GM18519 (cell line): ENCODE measurements around the gene CLIC5.

Source experiments
- ATAC-seq: cut with Tn5 transposase; IDR thresholded peaks from one replicate; pipeline ENCODE4 v1.9.1; 2021; ENCODE audit warnings: mild to moderate bottlenecking, moderate library complexity; ENCODE audit not compliant: unreplicated experiment, low FRiP score

Gene CLIC5

DNA sequence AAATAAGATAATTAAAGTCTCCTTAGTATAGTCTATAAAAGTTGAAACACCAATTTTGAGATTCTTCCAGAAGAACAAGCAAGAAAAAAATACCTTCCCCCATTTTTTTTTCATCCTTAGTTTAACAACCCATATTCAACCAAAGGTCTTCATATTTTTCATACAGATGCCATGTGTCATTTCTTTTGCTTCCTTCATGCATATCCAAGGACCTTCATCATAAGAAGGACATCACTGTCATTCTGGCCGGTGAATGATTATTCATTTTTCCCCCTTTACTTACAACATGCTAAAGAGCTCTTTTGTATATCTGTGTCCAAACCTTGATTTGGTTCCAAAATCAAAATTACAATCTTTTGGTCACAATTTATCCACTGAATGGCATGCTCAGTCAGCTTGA is 21.3 kb upstream of the CLIC5 start:
- no peak for ATAC-seq

DNA sequence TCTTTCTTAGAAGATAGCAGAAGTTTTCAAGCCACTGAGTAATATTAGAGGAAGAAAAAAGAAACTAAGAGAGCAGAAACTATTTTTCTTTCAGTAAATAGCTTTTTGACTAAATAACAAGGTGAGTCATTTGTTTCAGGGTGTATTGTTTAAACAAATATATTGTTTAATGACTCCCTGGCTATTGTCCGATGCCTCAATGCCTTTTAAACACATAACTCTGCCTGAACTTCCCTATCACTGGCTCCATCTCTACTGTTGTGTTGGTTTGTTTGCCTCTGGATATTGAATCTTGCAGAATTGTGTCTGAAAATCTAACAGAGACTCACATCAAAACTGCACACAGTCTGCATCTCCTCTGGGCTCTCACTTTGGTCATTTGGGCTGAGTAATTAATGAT is 19.6 kb upstream of the CLIC5 start:
- ATAC-seq, result no peak

DNA sequence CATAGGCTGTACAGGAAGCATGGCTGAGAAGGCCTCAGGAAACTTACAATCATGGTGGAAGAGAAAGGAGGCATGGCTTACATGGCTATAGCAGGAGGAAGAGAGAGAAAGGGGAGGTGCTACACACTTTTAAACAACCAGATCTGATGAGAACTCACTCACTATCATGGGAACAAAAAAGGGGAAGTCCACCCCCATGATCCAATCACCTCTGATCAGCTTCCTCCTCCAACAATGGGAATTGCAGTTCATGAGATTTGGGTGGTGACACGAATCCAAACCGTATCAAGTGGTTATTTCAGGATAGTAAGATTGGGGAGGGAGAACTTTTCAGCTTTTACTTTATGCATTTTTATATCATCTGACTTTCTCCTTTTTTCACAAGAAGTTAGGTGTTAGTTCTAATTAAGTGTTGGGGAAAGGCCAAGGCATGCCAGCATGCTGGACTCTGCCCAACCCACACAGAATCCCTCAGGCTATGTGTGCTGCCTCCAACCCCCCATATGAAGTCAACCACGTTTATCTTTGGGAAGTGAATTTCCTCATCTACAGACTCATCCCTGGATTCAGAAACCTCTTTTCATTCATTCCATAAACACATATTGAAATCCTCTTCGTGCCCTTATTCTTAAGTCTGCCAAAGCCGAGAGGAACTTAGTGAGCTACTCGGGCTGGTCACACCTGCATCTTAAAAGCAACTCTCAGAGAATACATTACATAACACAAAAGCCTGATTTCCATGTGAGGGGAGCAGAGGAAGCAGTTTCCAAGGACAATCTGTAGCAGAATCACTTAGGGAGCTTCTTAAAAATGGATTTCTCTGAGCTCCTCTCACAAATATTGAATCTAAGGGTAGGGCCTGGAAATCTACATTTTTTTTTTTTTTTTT is 16.7 kb upstream of the CLIC5 start:
- no peak for ATAC-seq

DNA sequence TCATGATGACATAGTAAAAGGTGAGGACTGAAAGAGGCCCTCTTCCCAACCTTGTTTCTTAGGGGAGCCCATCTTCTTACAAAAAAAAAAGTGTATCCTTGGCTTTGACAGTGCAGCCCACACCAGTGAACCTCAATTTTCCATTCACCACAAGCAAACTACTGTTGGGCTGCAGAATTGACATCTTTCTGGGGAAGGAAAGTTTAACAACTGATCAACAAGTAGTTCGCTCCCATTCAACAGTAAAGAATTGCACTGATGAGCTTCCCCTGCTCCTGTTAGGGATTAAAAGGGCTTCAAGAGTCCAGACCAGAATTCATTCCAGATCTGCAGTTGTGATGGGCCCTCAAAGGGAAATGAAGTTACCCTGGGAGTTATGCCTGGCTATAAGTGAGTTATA is 13.9 kb upstream of the CLIC5 start:
- no peak for ATAC-seq

DNA sequence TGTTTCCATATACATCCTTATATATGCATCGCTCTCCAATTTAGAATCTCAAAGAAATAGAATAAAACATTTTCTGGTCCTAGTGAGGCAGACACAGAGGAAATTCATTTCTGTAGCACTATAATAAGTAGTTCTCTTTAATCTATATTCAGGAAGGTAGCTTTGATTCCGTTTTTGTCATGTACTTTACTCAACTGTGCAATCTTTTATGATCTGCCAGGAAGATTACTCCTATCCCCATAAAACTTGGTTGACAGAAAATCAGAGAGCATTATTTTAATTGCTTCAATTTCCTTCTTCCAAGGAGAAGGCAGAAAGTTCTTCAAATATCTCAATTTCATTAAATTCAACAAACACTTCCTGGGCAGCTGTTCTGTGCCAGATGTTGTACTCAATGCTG is 10.6 kb upstream of the CLIC5 start:
- ATAC-seq, result no peak

DNA sequence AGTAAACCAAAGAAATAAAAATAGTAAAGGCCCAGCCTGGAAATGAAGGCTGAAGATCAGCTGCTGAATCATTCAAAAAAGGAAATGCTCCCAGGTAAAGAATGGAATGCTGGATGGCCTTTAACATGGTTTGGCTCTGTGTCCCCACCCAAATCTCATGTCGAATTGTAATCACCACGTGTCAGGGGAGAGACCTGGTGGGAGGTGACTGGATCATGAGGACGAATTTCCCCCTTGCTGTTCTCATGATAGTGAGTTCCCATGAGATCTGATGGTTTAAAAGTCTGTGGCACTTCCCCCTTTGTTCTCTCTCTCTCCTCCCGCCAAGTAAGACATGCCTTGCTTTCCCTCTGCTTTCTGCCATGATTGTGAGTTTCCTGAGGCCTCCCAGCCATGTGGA is 9.9 kb upstream of the CLIC5 start:
- ATAC-seq, result no peak

DNA sequence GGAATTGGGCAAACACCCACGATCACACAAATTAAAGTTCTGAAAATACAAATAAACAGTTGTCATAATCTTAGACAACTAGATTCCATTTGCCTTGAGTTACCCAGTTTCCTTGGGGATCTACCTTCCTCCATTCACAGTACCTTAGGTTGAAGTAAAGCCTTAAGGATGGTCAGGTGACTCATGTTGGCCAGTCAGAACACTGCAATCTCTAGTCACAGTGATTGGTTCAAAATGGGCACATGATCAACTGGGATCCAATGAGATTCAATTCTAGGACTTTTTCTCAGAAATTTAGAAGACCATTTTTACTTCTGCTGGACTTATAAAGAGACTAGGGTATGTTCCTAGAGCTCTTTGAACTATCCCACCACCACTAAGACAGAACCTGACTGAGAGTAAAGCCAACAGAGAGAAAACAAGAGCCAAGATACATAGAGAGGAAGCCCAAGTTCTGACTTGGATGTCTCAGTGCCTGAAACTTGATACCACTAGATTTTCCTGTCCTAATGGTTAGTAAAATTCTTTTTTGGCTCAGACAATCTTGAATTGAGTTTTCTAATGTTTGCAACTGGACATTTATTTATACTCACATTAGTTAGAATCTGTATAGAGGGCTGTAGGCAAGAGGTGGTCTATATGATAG is 8.6 kb upstream of the CLIC5 start:
- ATAC-seq, result no peak

DNA sequence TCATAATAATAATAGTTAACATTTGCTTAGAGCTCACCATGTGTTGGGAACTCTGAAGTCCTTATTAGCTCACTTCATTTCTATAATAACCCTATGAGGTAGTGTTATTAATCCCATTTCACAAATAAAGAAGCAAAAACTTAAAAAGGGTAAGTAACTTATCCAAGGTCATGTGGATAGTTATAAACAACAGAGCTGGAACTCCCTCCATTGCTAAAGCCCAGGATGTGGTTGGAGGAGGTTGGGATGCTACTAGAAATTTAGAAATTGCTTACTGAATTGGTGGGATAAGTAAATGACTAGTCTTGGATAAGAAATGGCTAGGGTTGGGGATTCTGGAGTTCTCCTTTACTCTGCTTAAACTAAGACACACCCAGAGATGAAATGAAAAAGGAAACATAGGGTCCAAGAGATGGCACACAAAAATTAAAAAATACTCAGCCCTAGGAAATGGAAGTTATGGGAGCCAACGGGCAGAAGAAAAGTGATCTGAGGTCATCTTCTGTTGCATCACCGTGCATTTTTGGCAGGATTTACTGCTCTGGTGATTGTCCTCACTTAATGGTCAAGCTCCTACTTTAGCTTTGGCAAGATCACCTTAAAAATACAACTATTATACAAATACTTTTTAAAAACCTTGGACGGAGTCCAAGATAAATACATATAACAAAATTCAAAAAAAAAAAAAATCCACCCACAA is 7.7 kb upstream of the CLIC5 start:
- ATAC-seq, result no peak

DNA sequence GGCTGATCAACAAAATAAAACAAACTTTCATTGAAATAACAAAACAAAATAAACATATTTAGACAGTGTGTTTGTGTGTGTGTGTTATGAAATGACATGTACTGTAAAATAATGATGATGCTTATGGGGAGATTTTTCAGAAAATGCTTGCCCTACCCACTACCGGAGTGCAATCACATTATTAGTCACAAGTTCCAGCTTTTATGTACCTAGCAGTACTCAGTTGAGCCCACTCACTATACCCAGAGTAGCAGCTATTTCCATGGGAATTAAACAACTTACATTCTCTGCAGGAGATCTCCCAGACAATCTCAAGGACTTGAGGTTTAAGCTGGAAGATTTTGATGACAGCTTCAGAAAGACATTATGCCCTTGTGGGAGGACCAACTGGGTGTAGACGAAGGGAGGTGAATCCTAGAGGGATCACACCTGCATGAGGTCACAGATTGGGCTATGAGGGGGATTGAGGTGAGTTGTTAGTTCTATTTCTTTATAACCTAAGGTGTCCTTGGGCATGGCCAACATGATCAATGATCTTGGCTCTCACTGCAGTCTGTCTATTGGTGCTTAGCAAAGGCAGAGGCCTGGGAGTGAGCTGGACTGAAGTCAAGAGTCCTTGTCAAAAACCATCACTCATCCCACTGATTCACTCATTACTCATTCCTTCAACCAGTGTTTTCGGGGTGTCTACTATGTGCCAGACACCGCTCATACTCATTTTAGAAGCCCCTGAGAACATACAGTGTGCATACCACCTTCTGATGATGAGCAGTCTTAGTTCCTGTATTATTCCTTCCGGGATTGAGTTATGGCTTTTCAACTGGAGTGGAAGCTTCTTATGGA is 6.7 kb upstream of the CLIC5 start:
- ATAC-seq, result no peak

DNA sequence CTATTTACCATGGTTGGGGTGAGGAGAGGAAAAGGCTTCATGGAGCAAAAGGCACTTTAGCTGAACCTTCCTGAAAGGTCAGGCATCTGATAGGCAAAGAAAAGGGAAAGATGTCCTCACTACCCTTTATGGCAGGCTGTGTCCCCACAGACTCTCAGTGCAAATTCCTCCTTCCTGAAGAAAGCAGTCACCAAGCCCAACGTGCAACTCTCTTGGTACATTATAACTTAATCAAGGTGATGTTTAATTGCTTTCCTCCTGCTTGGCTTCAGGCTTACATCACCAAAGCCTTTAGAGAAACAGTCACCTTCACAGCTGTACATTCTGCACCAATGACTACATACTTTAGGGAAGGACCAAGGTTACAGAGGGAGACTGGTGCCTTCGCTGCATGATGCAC is 2.1 kb upstream of the CLIC5 start:
- no peak for ATAC-seq

DNA sequence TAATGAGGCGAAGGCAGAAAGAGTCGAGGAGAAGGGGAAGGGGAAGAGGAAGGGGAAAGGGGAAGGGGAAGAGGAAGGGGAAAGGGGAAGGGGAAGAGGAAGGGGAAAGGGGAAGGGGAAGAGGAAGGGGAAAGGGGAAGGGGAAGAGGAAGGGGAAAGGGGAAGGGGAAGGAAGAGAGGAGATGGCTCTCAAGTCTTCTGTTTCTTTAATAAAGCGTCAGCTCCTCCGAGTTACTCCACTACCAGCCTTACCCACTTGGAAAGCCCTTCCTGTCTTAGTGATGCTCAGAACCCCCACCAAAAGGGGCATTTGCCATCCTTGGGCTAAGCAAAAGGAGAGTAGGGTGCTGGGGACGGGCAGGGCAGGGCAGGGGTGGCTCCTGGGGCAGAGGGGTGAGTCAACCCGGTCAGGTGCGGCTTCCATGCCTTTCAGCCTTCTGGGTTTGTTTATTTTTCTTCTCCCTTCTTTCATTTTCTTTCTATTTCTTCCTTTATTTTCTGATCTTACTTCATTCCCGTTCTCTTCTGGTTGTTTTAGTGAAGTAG is 476 bp upstream of the CLIC5 start:
- ATAC-seq, result no peak

DNA sequence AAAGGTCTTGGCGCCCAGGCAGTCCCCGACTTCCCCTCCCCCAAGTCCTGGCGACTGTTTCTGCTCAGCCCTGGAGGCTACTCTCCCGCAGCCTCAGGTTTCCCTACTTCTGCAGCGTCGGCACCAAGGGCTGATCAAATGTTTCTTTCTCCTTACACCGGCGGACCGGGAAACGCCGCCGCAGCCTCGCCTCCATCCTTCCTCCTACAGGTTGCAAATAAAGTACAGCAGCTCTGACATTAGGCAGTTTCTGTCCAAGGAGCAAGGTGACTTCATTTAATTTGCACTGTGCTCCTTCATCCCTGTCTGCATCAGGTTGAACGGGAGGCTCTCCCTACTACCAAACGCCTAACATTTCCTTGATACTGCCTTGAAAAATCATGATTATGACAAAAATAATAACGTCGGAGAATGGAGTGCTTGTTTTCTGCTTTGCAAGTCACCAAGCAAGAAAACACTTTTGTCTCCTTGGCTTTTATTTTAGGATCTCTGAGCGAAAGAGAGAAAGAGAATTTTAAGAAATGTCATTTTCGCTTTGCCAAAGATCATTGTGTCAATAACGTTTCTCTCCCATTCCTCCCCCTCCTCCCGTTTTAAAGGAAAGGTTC is 1.0 kb downstream of the CLIC5 start:
- no peak for ATAC-seq

DNA sequence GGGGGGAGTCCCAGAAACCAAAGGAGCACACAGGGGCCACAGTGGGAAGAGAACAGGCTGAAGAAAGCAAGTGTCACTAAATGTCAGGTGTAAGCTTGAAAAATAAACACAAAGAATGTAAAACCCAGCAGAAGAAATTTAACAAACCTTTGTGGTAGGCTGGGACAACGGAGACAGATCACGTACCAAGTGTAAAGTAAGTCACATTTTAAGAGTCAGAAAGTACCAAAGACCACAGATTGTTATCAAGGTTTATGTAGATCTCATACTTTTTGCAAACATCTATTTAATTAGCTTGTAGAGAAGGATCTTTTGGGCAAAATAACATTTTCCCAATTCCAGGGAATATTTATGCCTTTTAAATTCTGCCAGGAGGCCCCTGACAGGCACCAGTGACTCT is 1.6 kb downstream of the CLIC5 start:
- no peak for ATAC-seq

DNA sequence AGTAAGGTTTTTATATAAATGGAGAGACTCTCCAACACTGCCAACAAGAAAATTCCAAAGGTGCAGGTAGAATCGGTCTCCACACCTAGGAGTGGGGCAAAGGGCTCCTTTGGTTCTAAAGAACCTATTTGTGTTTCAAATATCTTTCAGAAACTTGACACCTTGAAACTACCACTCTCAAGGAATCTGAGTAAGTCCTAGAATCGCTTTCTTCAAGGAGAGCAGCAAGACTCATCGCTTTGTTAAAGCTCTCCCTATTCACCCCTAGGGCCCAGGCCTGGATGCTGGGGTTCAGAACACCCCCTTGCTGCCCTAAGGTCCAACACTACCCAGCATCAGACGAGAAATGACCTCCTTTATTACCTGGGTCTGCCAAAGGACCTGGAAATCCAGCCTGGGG is 2.0 kb downstream of the CLIC5 start:
- no peak for ATAC-seq

DNA sequence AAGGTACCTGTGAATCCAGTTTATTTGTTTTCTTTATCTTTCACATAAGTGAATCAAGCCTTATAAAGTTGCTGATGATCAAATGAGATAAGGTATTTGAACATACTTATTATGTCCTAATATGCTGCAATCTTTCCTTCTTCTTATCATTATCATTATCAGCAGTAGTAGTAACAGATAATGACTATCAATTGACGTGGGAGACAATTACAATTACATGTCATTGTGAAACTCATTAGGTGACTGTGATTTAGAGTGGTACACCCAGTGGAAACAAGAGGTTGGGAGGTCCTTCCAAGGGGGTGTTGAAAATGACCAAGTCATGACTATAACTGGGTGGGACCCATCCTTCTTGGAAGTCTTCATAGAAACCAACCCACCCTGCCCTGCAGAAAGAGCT is 2.8 kb downstream of the CLIC5 start:
- no peak for ATAC-seq

DNA sequence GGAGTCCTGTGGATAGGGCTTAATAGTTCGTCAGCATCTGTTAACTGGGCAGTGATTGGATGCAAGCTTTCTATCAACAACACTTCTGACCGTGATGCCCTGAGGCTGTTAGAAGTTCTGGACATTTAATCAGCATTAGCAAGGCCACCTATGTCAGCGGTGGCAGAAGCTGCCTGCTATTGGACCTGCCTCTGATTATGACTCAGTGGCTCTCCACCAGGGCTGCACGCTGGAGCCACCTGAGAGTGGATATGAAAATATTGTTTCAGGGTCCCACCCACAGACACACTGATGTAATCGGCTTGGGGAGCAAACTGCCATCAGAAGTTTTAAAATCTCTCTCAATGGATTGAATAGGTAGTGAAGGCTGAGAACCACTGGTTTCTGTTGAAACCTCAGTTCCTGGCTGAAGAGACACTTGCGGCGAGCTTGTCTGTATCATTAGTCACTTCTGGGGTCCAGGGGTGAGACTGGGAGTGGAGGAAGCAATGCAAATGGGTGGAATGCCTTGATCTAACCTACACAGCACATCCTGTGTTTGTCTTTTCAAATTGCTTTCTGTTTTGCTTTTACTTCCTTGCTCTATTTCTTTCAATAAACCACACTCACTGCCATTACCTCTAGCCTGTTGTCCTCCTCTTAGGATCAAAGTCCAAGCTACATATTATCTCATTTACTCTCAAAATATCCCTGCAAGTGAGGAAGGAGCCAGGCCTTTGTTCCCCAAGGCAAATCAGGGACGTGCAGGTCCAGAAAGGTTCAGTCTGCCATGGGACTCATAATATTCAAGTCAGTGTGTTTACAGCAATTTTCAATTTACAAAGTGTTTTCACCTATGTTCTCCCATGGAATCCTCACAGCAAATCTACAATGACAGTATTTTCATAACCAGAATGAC is 4.2 kb downstream of the CLIC5 start:
- ATAC-seq, result peak; percentile 97

DNA sequence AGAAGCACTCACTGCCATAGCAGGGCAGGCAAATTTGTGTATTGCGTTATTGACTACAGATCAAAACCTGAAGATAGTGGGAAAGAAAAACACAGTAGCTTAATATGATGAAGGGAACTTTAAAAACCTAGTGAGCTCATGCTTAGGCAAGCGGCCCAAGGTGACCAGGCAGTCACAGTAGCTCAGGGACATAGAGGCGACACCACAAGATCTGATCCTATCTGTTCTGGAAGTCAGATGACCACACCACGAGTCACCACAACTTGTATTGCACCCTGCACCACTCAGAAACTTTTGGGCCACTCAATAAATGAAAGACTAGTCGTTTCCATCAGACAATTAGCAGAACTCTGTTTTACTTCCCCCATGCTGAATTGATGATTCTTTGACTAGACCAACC is 4.9 kb downstream of the CLIC5 start:
- ATAC-seq, result no peak

DNA sequence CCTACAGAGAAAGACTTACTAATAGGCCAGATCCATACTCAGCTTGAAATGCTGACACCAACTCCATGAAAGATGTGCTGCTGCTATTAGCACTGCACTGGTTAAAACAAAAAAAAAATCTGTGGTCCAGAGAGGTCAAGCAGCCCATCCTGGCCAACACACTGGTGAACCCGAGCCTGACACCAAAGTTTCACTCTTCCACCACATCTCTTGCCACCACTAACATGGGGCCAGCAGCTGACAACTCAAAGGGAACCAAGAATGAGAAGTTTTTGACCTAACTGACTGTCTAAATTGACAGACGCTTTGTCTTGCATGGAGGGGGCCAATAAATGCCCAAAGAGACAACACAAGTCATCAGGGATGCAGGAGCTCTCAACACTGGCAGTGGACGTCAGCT is 5.4 kb downstream of the CLIC5 start:
- no peak for ATAC-seq

DNA sequence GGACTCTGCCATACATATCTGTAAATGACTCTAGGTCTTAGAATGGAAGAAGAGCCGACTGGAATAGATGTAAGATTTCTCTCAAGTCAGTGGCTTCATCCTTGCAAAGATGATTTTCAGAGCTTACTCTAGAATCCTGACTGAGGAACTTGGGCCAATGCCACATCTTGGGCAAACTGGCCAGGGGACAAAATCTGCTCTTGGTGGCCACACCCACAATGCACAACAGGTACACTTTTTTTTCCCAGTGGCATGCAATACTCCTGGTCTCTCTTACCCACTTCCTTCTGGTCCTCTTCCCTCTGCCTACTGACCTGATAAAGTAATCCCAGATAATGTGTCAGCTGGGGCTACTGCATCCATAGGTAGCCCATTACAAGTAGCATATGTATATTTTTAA is 13.4 kb downstream of the CLIC5 start:
- no peak for ATAC-seq
